GM12875 (cell line): ENCODE measurements around the gene CDC25B.
A peak's percentile ranks its signal among the peaks of the same experiment; 100 is the strongest.

Experiments
- H3K4me3 ChIP-seq: one replicate; pipeline ENCODE4 v1.5.1; 2011; ENCODE audit warnings: low read depth, low read length, control low read depth
- CTCF ChIP-seq: IDR thresholded peaks from 2 replicates; pipeline ENCODE4 v1.5.1; 2011; ENCODE audit warnings: low read depth, mild to moderate bottlenecking, control low read depth, inconsistent platforms, low read length, moderate library complexity, borderline replicate concordance; ENCODE audit not compliant: insufficient read depth

CDC25B gene

DNA sequence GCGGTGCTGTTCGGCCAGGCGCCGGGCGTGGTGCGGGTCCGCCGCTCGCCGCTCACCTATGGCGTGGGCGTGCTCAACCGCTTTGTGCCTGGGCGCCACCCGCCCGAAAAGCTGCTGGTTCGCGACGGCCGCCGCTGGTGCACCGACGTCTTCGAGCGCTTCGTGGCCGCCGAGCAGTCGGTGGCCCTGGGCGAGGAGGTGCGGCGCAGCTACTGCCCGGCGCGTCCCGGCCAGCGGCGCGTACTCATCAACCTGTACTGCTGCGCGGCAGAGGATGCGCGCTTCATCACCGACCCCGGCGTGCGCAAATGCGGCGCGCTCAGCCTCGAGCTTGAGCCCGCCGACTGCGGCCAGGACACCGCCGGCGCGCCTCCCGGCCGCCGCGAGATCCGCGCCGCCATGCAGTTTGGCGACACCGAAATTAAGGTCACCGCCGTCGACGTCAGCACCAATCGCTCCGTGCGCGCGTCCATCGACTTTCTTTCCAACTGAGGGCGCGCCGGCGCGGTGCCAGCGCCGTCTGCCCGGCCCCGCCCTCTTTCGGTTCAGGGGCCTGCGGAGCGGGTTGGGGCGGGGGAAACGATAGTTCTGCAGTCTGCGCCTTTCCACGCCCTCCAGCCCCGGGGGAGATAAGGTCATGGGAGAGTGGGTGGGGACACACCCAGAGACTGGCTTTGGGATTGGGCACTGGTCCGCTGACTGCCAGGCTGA lies 44.3 kb upstream of the CDC25B start:
- no peak overlapping the region for H3K4me3 ChIP-seq
- no peak for TF ChIP-seq CTCF

- TF ChIP-seq CTCF, result no peak
- H3K4me3 ChIP-seq, result no peak overlapping the region
Measured at GRCh38 chr20:3752386-3752759, 43.7 kb upstream of the CDC25B start.

DNA sequence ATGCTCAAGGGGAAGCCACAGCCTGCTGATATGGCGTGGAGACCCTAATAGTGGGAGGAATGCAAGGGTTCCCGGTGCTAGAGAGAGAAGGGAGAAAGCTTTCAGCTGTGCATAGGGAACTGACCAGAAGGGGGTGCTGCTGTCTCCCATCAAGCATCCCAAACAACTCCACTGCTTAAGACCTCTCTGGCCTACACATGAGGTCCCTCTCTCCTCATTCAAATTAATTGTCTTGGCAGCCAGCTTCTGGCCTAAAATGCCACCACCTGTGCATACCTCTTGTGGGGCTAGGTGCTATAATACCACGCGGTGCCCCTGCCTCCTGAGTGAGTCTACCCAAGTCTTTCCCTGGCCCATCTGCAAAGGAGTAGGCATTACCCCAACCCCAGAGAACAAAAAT lies 43.0 kb upstream of the CDC25B start:
- no peak overlapping the region for H3K4me3 ChIP-seq
- TF ChIP-seq CTCF, result peak; percentile 89

GRCh38 chr20:3753501-3754275 lies 42.4 kb upstream of the CDC25B start:
- no peak for TF ChIP-seq CTCF
- H3K4me3 ChIP-seq, result no peak overlapping the region

DNA sequence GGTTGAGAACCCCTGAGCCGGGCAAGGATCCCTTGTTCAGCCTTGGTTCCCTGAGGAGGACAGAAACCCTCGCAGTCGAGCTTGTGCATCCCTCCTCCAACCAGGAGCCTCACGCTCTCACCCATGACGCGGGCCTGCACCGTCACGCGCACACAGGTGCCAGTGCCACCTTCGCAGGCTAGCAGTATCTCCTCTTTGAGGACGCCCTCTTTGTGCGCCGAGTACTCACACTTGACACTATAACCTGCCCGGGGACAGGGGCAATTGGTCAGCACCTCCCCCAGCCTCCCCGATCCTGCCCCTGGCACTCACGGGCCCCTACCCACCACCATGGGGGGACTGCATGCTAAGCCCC lies 41.9 kb upstream of the CDC25B start:
- H3K4me3 ChIP-seq, result no peak overlapping the region
- TF ChIP-seq CTCF, result no peak

DNA sequence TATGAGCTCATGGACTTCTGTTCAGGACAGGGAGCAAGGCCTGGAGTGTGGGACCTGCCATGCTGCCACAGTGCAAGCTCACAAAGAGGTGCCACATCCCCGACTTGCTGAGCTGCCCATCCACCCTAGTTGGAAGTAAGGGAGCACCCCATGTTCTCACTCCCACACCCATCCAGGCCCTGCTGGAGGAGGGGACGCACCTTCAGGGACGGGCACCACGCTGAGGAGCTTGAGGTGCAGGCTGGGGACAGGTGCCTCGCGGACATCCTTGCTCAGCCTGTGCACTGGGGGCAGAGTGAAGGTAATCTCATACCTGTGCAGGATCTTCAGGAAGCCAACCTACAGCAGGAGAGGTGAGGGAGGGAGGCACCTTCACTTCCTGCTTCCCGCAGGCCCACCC lies 40.8 kb upstream of the CDC25B start:
- H3K4me3 ChIP-seq, result no peak overlapping the region
- TF ChIP-seq CTCF, result no peak
